Effector memory CD4-positive, alpha-beta T cell (primary cell): ENCODE measurements around the gene ATIC.

ENCODE experiments used
- DNase-seq, 3 donors: peaks; one replicate each; pipeline ENCODE4 v3.0.0-alpha.2; 2020
- H3K27ac ChIP-seq: 2 replicates; pipeline ENCODE4 v1.7.0; 2013; ENCODE audit warnings: mild to moderate bottlenecking, low read length, moderate library complexity; ENCODE audit not compliant: insufficient read depth, poor library complexity, severe bottlenecking
- H3K27me3 ChIP-seq: replicated peaks from 2 replicates; pipeline ENCODE4 v1.7.0; 2013; ENCODE audit warnings: mild to moderate bottlenecking, low read length; ENCODE audit not compliant: insufficient read depth, control insufficient read depth, poor library complexity, severe bottlenecking
- H3K36me3 ChIP-seq: 2 replicates; pipeline ENCODE4 v1.7.0; 2013; ENCODE audit warnings: mild to moderate bottlenecking, low read length, moderate library complexity; ENCODE audit not compliant: control insufficient read depth, insufficient read depth
- H3K4me1 ChIP-seq: 2 replicates; pipeline ENCODE4 v1.7.0; 2013; ENCODE audit warnings: low read length, mild to moderate bottlenecking; ENCODE audit not compliant: control insufficient read depth, insufficient read depth, poor library complexity, severe bottlenecking
- H3K4me3 ChIP-seq: 2 replicates; pipeline ENCODE4 v1.7.0; 2013; ENCODE audit warnings: low read length, low read depth, mild to moderate bottlenecking; ENCODE audit not compliant: insufficient read depth, poor library complexity, severe bottlenecking
- H3K9me3 ChIP-seq: 2 replicates; pipeline ENCODE4 v1.7.0; 2013; ENCODE audit warnings: mild to moderate bottlenecking, low read length, moderate library complexity; ENCODE audit not compliant: control insufficient read depth

ATIC gene

DNA sequence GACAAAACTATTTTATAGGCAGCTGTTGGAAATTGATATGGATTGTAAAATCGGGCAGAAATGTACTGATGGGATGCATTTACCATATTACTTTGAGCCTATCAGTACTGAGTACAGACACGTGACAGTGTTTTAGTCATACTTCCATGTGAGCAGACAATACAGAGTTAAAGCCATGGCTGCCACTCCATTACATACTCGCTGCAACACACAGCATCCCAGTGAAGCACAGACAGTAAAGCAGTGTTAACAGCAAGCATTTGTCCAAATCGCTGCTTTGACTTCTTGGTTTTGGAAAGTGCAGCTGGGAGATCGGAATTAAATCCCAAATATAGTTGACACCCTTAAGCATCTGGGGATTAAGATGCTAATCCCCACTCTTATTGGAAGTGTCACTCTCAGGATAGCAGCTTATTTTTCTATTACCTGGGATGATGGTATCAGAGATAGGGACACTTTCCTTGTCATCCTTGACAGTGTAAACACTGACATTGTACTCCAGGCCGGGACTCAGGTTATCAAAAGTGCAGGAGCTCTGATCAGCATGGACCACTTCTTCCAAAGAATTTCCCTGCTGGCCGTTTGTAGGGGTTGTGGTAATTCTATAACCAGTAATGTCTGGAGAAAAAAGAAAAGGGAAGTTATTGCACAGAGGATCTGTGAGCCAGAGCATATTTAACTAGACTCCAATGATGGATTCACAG, 82.4 kb downstream of the ATIC start:
- H3K4me3 ChIP-seq: no peak overlapping the region
- H3K4me1 ChIP-seq: no peaks in the 10 kb centered on the region
- DNase-seq: no peak
- H3K27ac ChIP-seq: no peak overlapping the region
- H3K27me3 ChIP-seq: no peaks in the 10 kb centered on the region
- no peaks in the 10 kb centered on the region for H3K9me3 ChIP-seq
- no peaks in the 10 kb centered on the region for H3K36me3 ChIP-seq

GRCh38 chr2:215395687-215396460, 84.0 kb downstream of the ATIC start:
- H3K27ac ChIP-seq: no peak overlapping the region
- no peaks in the 10 kb centered on the region for H3K27me3 ChIP-seq
- no peak for DNase-seq
- H3K4me3 ChIP-seq: no peak overlapping the region
- H3K4me1 ChIP-seq: no peaks in the 10 kb centered on the region
- H3K9me3 ChIP-seq: no peaks in the 10 kb centered on the region
- H3K36me3 ChIP-seq: no peaks in the 10 kb centered on the region

DNA sequence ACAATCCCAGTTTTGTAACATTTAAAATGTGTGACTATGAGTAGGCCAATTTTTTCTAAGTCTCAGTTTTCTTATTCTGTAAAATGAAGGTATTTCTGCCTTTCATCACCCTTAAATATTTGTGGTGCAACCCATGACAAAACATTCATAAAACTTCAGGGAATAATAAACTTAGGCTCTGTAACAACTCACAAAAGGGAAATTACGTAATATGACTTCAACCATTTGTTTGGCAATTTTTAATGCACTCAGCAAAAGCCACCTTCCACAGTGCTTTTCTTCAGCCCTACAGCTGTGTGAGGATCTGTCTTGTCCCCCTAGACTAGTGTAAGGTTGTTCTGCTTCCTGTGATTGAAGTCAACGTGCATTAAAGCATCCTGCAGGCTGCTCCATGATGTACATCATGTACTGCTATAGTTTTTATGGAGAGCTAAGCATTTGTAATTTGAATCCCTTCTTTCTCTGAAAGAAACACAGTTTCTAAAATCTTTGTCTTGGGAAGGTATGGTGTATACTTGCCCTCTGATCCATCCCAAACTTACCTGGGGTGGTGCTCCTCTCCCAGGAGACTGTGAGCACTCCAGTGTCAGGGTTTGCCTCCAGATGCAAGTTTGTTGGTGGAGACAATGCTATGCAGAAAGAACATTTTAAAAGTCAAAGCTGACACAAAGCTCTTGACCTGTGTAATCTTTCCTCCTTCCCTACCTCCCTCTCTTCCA, 84.9 kb downstream of the ATIC start:
- no peak for DNase-seq

GRCh38 chr2:215397632-215398341, 85.9 kb downstream of the ATIC start:
- no peak for DNase-seq
- H3K27me3 ChIP-seq: no peaks in the 10 kb centered on the region
- no peak overlapping the region for H3K27ac ChIP-seq
- no peak overlapping the region for H3K4me3 ChIP-seq
- no peaks in the 10 kb centered on the region for H3K9me3 ChIP-seq
- no peaks in the 10 kb centered on the region for H3K4me1 ChIP-seq
- H3K36me3 ChIP-seq: no peaks in the 10 kb centered on the region

More for the DNA sequence above, 84.9 kb downstream of the ATIC start:
- no peaks in the 10 kb centered on the region for H3K4me1 ChIP-seq
- no peaks in the 10 kb centered on the region for H3K9me3 ChIP-seq
- no peaks in the 10 kb centered on the region for H3K27me3 ChIP-seq
- no peak overlapping the region for H3K27ac ChIP-seq
- no peaks in the 10 kb centered on the region for H3K36me3 ChIP-seq
- no peak overlapping the region for H3K4me3 ChIP-seq

GRCh38 chr2:215399067-215399716, 87.3 kb downstream of the ATIC start:
- no peaks in the 10 kb centered on the region for H3K9me3 ChIP-seq
- no peak for DNase-seq
- no peak overlapping the region for H3K27ac ChIP-seq
- no peak overlapping the region for H3K4me3 ChIP-seq
- no peaks in the 10 kb centered on the region for H3K27me3 ChIP-seq
- no peaks in the 10 kb centered on the region for H3K36me3 ChIP-seq
- H3K4me1 ChIP-seq: no peaks in the 10 kb centered on the region
